GM20431 (cell line): Measurements from ENCODE around the gene LIMCH1.
"Not testable (repeated sequence)": the region's sequence is repeated elsewhere in the genome, so short reads cannot be mapped to it uniquely, and the experiment has no call there.

Experiments
- in situ Hi-C: fragments of 300-500 bp; cut with MseI, MboI; formaldehyde crosslinking; loops from one replicate; pipeline ENCODE4 v1.15.0; 2020; ENCODE audit warnings: low sequenced_read_pairs; ENCODE audit not compliant: unreplicated experiment

LIMCH1 gene

GRCh38 chr4:41538017-41538733 is at the start of gene LIMCH1:
Gene LIMCH1, plus strand, starts transcription at chr4:41538157. Its CDS starts 67,839 bp downstream, at chr4:41605996.
- in situ Hi-C loops = no loop called here

GRCh38 chr4:41491081-41491576 is 46.8 kb upstream of the LIMCH1 start:
- in situ Hi-C loops = not testable (repeated sequence)

GRCh38 chr4:41496977-41497376 is 41.0 kb upstream of the LIMCH1 start:
- in situ Hi-C loops = no loop called here

GRCh38 chr4:41498177-41498576 is 39.8 kb upstream of the LIMCH1 start:
- in situ Hi-C loops = no loop called here

- in situ Hi-C loops = no loop called here
These were observed 33.7 kb upstream of the LIMCH1 start for GRCh38 chr4:41504167-41504818.

- in situ Hi-C loops = no loop called here
These were observed 32.7 kb upstream of the LIMCH1 start for GRCh38 chr4:41505161-41505661.

- in situ Hi-C loops = no loop called here
These were observed 31.8 kb upstream of the LIMCH1 start for GRCh38 chr4:41506130-41506529.

- in situ Hi-C loops = no loop called here
These were observed 30.5 kb upstream of the LIMCH1 start for GRCh38 chr4:41507291-41507947.

- in situ Hi-C loops = no loop called here
These were observed 28.5 kb upstream of the LIMCH1 start for GRCh38 chr4:41509451-41509866.

- in situ Hi-C loops = no loop called here
These were observed 27.8 kb upstream of the LIMCH1 start for GRCh38 chr4:41510179-41510578.

GRCh38 chr4:41512136-41512535 is 25.8 kb upstream of the LIMCH1 start:
- in situ Hi-C loops = no loop called here

GRCh38 chr4:41512596-41512995 is 25.4 kb upstream of the LIMCH1 start:
- in situ Hi-C loops = no loop called here

- in situ Hi-C loops = no loop called here
These were observed 23.8 kb upstream of the LIMCH1 start for GRCh38 chr4:41514169-41514568.

- in situ Hi-C loops = no loop called here
These were observed 23.0 kb upstream of the LIMCH1 start for GRCh38 chr4:41514766-41515481.

- in situ Hi-C loops = no loop called here
These were observed 20.8 kb upstream of the LIMCH1 start for GRCh38 chr4:41517121-41517520.

GRCh38 chr4:41517747-41518146 is 20.2 kb upstream of the LIMCH1 start:
- in situ Hi-C loops = no loop called here

- in situ Hi-C loops = no loop called here
These were observed 13.5 kb upstream of the LIMCH1 start for GRCh38 chr4:41524425-41524824.

- in situ Hi-C loops = no loop called here
These were observed 12.8 kb upstream of the LIMCH1 start for GRCh38 chr4:41525129-41525528.

- in situ Hi-C loops = no loop called here
These were observed 11.3 kb upstream of the LIMCH1 start for GRCh38 chr4:41526628-41527027.

- in situ Hi-C loops = no loop called here
These were observed 9.3 kb upstream of the LIMCH1 start for GRCh38 chr4:41528512-41529205.
